Measurements from ENCODE around the gene TADA2B. TPM values are rescaled to one million over a fixed set of nuclear protein-coding genes. Genes with fewer than 3 reads are reported as not detected.

Gene TADA2B
- total and polyA plus RNA-seq, 2 experiments from 2014 or later: 15.4 to 20.1 TPM

- H3K27ac ChIP-seq: no peak overlapping the region
- 70% methylated on average over 2 of the region's 2 CpGs for whole genome bisulfite sequencing (ENCODE audit: low lambda C conversion rate, missing lambda C conversion rate)
Observed at GRCh38 chr4:7007944-7008343, 35.2 kb upstream of the TADA2B start.

GRCh38 chr4:7009564-7009963 lies 33.6 kb upstream of the TADA2B start:
- Histone ChIP-seq H3K4me3 (no peak overlapping the region), H2AFZ (no peak overlapping the region), H3K27ac (no peak overlapping the region), H3K9me3 (ENCODE audit: low read depth) (no peaks in the 10 kb centered on the region), H3K36me3 (replicated peaks; ENCODE audit: insufficient read depth, low read depth) (no peaks in the 10 kb centered on the region), H3K4me2 (no peak overlapping the region), H3K9me2 (replicated peaks; ENCODE audit: insufficient read depth) (no peaks in the 10 kb centered on the region), H3K79me2 (peaks cover 10% of the 10 kb centered on the region), H4K20me1 (ENCODE audit: insufficient read depth, poor library complexity, severe bottlenecking) (no peaks in the 10 kb centered on the region), H3K27me3 (no peaks in the 10 kb centered on the region), H3K4me1 (ENCODE audit: insufficient read depth) (peaks cover 4% of the 10 kb centered on the region)
- WGBS (ENCODE audit: low lambda C conversion rate, missing lambda C conversion rate): 96% methylated on average over 5 of the region's 5 CpGs
- no peak for DNase-seq (ENCODE audit: low spot score)
- TF ChIP-seq CTCF (IDR thresholded peaks at IDR 0.05; ENCODE audit: poor library complexity) (no peak), EZH2 (IDR thresholded peaks at IDR 0.05; ENCODE audit: borderline replicate concordance) (no peak)

More at GRCh38 chr4:7007944-7008343, 35.2 kb upstream of the TADA2B start:
- TF ChIP-seq EZH2 (IDR thresholded peaks at IDR 0.05; ENCODE audit: borderline replicate concordance) (no peak), CTCF (IDR thresholded peaks at IDR 0.05; ENCODE audit: poor library complexity) (no peak), EZH2phosphoT487 (IDR thresholded peaks at IDR 0.05; ENCODE audit: low read depth, severe bottlenecking, unreplicated experiment) (no peak)
- Histone ChIP-seq H3K9me2 (replicated peaks; ENCODE audit: insufficient read depth) (no peaks in the 10 kb centered on the region), H3K4me1 (ENCODE audit: insufficient read depth) (peaks cover 4% of the 10 kb centered on the region), H3K27me3 (no peaks in the 10 kb centered on the region), H3K79me2 (peaks cover 10% of the 10 kb centered on the region), H3K9me3 (ENCODE audit: low read depth) (no peaks in the 10 kb centered on the region), H2AFZ (no peak overlapping the region), H4K20me1 (ENCODE audit: insufficient read depth, poor library complexity, severe bottlenecking) (peaks cover 4% of the 10 kb centered on the region), H3K4me3 (no peak overlapping the region), H3K36me3 (replicated peaks; ENCODE audit: insufficient read depth, low read depth) (no peaks in the 10 kb centered on the region), H3K4me2 (no peak overlapping the region)
- no peak for DNase-seq (ENCODE audit: low spot score)

- no peak for DNase-seq (ENCODE audit: low spot score)
- Histone ChIP-seq H4K20me1 (ENCODE audit: insufficient read depth, poor library complexity, severe bottlenecking) (no peaks in the 10 kb centered on the region), H3K4me3 (no peak overlapping the region), H3K9me3 (ENCODE audit: low read depth) (no peaks in the 10 kb centered on the region), H3K36me3 (replicated peaks; ENCODE audit: insufficient read depth, low read depth) (no peaks in the 10 kb centered on the region), H3K79me2 (peaks cover 4% of the 10 kb centered on the region), H3K9me2 (replicated peaks; ENCODE audit: insufficient read depth) (no peaks in the 10 kb centered on the region), H3K4me2 (no peak overlapping the region), H2AFZ (no peak overlapping the region), H3K27ac (no peak overlapping the region), H3K4me1 (ENCODE audit: insufficient read depth) (peaks cover 16% of the 10 kb centered on the region), H3K27me3 (no peaks in the 10 kb centered on the region)
- 98% methylated on average over 11 of the region's 11 CpGs for WGBS (ENCODE audit: low lambda C conversion rate, missing lambda C conversion rate)
- TF ChIP-seq EZH2phosphoT487 (IDR thresholded peaks at IDR 0.05; ENCODE audit: low read depth, severe bottlenecking, unreplicated experiment): no peak
- TF ChIP-seq EZH2 (IDR thresholded peaks at IDR 0.05; ENCODE audit: borderline replicate concordance): no peak
- no peak for TF ChIP-seq CTCF (IDR thresholded peaks at IDR 0.05; ENCODE audit: poor library complexity)
Observed at GRCh38 chr4:7013175-7013574, 30.0 kb upstream of the TADA2B start.

GRCh38 chr4:7014815-7015214 lies 28.4 kb upstream of the TADA2B start:
- Histone ChIP-seq H3K36me3 (replicated peaks; ENCODE audit: insufficient read depth, low read depth) (no peaks in the 10 kb centered on the region), H3K4me2 (no peak overlapping the region), H2AFZ (no peak overlapping the region), H3K9me3 (ENCODE audit: low read depth) (no peaks in the 10 kb centered on the region), H3K79me2 (peaks cover 3% of the 10 kb centered on the region), H3K4me1 (ENCODE audit: insufficient read depth) (peaks cover 16% of the 10 kb centered on the region), H3K9me2 (replicated peaks; ENCODE audit: insufficient read depth) (no peaks in the 10 kb centered on the region), H3K27me3 (no peaks in the 10 kb centered on the region), H3K4me3 (no peak overlapping the region), H4K20me1 (ENCODE audit: insufficient read depth, poor library complexity, severe bottlenecking) (no peaks in the 10 kb centered on the region), H3K27ac (no peak overlapping the region)
- TF ChIP-seq EZH2phosphoT487 (IDR thresholded peaks at IDR 0.05; ENCODE audit: low read depth, severe bottlenecking, unreplicated experiment) (no peak), CTCF (IDR thresholded peaks at IDR 0.05; ENCODE audit: poor library complexity) (no peak), EZH2 (IDR thresholded peaks at IDR 0.05; ENCODE audit: borderline replicate concordance) (no peak)
- no peak for DNase-seq (ENCODE audit: low spot score)
- 98% methylated on average over 12 of the region's 12 CpGs for WGBS (ENCODE audit: low lambda C conversion rate, missing lambda C conversion rate)

Data from hepatocyte (in vitro differentiated cells).